HPDE6-E6E7 (cell line): ENCODE data around the gene IL37.
"Not testable (repeated sequence)": the region's sequence is repeated elsewhere in the genome, so short reads cannot be mapped to it uniquely, and the experiment has no call there.

Experiments
- DNase-seq: peaks from one replicate; pipeline ENCODE4 v3.0.0; 2011; ENCODE audit warnings: missing footprints; ENCODE audit errors: extremely low spot score

Gene IL37

GRCh38 chr2:112889976-112890375 is 21.0 kb upstream of the IL37 start:
- DNase-seq, result no peak

GRCh38 chr2:112891385-112891831 is 19.6 kb upstream of the IL37 start:
- DNase-seq, result peak; percentile 93

GRCh38 chr2:112893752-112894151 is 17.2 kb upstream of the IL37 start:
- no peak for DNase-seq

GRCh38 chr2:112896909-112897623 is 13.9 kb upstream of the IL37 start:
- DNase-seq, result no peak

- DNase-seq, result no peak
Observed at GRCh38 chr2:112897624-112897978, 13.4 kb upstream of the IL37 start.

GRCh38 chr2:112901431-112902065 is 9.4 kb upstream of the IL37 start:
- not testable (repeated sequence) for DNase-seq

GRCh38 chr2:112902816-112903215 is 8.1 kb upstream of the IL37 start:
- no peak for DNase-seq

GRCh38 chr2:112904883-112905282 is 6.1 kb upstream of the IL37 start:
- no peak for DNase-seq

GRCh38 chr2:112906276-112906675 is 4.7 kb upstream of the IL37 start:
- DNase-seq, result no peak

- no peak for DNase-seq
Observed at GRCh38 chr2:112907001-112907949, 3.7 kb upstream of the IL37 start.

GRCh38 chr2:112908559-112908958 is 2.4 kb upstream of the IL37 start:
- DNase-seq, result not testable (repeated sequence)

GRCh38 chr2:112910219-112910618 is 746 bp upstream of the IL37 start:
- no peak for DNase-seq

GRCh38 chr2:112912403-112912802 is 1.4 kb downstream of the IL37 start:
- DNase-seq, result no peak

GRCh38 chr2:112915300-112916144 is 4.6 kb downstream of the IL37 start:
- DNase-seq, result no peak

- no peak for DNase-seq
Observed at GRCh38 chr2:112916145-112916571, 5.2 kb downstream of the IL37 start.

- no peak for DNase-seq
Observed at GRCh38 chr2:112916625-112917247, 5.8 kb downstream of the IL37 start.

GRCh38 chr2:112917856-112918255 is 6.9 kb downstream of the IL37 start:
- DNase-seq, result no peak

- no peak for DNase-seq
Observed at GRCh38 chr2:112918256-112918655, 7.3 kb downstream of the IL37 start.

- DNase-seq, result no peak
Observed at GRCh38 chr2:112919086-112919485, 8.1 kb downstream of the IL37 start.

GRCh38 chr2:112920923-112921532 is 10.1 kb downstream of the IL37 start:
- peak; percentile 68 for DNase-seq

GRCh38 chr2:112921982-112922381 is 11.0 kb downstream of the IL37 start:
- DNase-seq, result no peak
